Epidermal melanocyte (primary cell): Measurements from ENCODE around the gene MED17.

Source experiments
- DNase-seq: peaks from one replicate; pipeline ENCODE4 v3.0.0; 2011; ENCODE audit warnings: low spot score; ENCODE audit not compliant: insufficient read length

The MED17 gene

GRCh38 chr11:93814966-93815633, 31.0 kb downstream of the MED17 start:
- DNase-seq, result no peak

DNA sequence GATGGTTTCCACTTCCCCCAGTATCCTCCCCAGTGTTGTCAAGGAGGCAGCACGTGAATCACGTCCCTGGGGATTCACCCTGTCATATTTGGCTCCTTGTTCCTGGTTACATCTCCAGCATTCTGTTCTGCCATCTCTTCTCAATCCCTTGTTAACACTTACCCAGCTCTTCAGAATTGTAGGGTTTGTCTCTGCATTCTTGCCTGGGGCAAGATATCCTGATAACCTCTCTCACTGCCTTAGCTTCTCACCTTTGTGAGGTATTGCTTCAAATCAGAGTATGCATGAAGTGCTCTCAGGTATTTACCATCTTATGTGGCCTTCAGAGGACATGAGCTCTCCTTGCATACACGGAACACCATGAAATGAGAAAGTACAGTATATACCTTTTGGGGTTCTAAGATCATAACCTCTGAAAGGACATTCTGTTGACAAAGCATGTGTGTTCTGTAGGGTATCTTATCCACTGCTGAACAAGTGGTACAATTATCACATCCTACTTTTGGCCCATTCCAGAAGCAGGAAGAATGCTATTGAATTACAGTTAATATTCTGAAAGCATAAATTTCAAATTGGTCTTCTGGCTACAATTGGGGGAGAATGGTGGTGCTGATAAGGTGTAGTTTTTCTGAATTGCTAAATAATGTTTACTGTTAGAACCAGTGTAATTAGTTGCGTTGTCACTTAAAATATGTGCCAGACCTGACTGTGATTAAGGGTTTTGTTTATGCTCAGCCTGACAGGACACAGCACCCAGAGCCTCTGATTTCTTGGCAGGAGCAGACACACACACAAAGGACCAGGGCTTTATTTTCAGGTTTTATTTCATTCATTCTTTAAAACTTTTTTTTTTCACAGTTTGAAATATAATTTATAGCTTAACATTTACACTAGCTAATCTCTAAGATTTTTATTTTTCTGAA, 33.6 kb downstream of the MED17 start:
- DNase-seq, result no peak

DNA sequence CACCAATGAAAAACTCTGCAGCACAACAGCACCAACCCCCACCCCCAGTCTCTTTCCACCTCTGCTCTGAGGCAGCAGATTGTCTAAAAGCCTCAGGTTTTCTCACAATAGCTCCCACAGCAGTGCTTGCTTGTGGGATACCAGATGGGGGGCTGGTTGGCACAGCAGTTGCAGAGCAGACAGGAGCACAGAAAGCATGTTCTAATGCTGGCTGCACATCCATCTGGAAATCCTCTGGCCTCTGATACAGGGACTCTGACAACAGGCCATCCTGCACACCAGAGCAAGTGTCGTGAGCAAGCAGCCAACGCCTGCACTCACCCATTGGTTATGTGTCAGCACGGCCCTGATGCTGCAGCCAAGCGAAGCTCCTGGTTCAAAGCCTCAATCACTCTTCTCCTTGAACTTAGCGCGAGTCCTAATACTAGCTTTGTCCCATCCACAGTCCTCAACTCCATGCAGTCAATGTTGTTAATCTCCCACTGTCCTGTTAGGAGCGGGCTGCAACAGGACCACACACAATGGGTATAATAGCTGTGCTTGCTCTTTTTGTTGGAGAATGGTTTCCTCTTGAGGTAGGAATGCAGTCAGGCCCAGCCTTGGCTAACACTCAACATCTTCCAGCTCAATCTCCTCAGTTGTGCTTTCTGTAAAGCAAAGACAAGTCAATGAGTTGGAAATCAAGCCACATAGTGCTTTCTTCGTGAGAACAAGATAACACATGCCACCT, 36.0 kb downstream of the MED17 start:
- no peak for DNase-seq

DNA sequence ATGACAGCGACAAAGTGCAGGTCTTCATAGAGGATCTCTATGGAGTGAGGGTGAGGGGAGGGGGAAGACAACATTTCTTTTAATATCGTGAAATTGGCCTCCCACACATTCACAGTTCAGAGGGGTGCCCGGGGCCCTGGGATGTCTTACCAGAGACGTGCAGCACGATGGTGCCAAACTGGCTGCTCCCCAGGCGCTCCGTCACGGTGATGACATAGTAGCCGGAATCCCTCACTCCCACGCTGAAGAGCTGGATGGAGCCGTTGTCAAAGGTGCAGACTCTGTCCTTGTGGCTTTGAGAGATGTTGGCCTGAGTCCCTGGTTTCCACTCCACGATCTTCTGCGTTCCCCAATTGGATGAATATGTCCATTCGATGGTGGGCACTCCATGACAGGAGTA, 36.8 kb downstream of the MED17 start:
- no peak for DNase-seq

DNA sequence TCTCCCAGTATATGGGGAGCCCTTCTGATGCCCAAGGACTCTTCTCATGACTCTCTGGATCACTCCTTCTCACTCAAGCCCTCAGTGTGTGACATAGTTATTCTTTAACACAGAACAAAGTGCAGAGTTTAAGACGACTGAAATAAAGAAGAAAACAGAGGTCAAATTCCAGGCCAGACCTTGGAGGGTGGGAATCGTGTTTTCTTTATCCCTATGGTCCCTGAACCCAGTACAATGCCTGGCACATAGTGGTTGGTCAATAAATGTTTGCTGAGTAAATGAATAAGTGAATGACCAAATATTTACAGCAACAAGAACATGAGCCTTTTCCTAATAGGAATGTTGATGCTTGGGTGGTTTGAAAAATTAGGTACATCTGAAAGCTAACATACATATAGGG, 37.5 kb downstream of the MED17 start:
- no peak for DNase-seq

DNA sequence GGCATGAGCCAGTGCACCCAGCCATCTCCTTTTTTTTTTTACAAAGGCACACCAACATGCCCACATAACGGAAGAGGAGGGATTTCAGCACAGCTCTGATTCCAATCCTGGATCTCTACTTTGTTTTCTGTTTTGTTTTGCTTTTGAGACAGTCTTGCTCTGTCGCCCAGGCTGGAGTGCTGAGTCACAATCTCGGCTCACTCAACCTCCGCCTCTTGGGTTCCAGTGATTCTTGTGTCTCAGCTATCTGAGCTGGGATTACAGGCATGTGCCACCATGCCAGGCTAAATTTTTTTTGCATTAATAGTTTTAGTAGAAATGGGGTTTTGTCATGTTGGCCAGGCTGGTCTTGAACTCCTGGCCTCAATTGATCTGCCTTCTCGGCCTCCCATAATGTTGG, 38.3 kb downstream of the MED17 start:
- DNase-seq, result no peak

GRCh38 chr11:93823210-93823609, 39.1 kb downstream of the MED17 start:
- no peak for DNase-seq

- no peak for DNase-seq
These were observed 43.3 kb downstream of the MED17 start for GRCh38 chr11:93827363-93827762.

- DNase-seq, result no peak
These were observed 45.5 kb downstream of the MED17 start for GRCh38 chr11:93829598-93829997.

DNA sequence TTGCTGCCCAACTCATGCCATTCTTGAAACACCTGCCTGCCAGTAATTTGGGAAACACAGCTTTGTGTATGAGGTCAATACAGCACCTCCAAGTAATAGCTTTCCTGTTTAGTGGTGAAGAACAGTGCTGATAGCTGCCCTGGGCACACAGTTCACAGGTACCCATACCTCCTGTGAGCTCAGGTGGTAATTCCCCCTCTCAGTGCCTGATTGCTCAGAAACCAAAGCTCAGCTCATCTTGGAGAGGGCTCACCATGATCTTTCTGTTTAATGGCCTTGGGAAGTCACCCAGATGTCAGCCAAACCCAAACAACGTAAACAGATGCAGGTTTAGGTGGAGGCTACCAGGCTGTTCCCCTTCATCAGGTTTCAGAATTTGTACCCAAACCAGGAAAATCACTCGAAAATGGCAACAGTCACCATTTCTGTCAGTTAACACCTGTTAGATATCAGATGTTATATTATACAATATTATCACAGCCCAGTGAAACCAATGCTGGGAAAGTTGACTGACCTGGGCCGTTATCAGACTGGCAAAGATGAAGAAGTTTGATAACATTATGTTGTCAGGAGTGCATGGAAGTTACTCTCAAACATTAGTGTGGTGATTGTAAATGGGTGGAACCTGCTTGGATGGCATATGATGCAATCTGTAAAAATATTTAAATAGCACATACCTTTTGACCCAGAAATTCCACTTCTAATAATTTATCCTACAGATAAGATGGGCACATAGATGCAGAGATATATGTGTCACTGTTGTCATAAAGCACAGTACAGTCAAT, 47.5 kb downstream of the MED17 start:
- no peak for DNase-seq

GRCh38 chr11:93832780-93833179, 48.7 kb downstream of the MED17 start:
- DNase-seq, result no peak

DNA sequence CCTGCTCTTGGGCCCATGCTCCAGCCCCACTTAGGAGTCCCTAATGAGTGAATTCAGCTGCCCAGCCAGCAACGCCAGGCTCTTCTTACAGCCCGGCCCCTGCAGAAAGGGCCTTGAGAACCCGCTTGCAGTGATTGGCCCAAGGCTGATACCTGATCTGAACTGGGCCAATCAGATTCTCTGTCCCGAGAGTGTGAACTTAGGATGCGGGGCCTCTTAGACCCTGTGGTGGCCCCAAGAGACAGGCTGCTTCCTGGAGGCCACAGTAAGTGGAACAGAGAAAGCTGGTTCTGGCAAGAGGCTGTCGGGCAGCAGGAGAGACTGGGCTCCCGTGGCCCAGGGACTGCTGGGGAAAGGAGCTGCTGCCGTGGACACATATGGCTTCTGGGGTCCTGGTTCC, 54.9 kb downstream of the MED17 start:
- DNase-seq, result no peak

GRCh38 chr11:93840180-93840579, 56.1 kb downstream of the MED17 start:
- DNase-seq, result no peak

- DNase-seq, result no peak
These were observed 56.9 kb downstream of the MED17 start for GRCh38 chr11:93840981-93841380.

GRCh38 chr11:93841446-93841845, 57.4 kb downstream of the MED17 start:
- DNase-seq, result no peak

DNA sequence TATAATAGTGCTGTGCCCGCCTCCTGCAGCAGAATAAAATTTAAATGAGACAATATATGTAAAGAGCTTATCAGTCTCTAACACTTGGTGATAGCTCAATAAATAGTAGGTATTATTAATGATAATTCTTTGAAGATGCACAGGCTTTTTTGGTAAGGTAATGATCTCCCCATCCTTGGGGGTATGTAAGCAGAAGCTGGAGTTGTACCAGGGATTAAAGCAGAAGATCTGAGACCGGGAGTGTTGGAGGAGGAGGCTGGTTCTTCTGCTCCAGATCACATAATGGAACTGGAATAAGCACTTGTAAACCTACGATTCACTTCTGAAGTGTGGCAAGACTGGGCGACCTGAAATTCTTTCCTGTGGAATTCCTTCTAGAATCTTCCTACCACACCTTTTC, 58.0 kb downstream of the MED17 start:
- no peak for DNase-seq

GRCh38 chr11:93842461-93842860, 58.4 kb downstream of the MED17 start:
- DNase-seq, result no peak

- no peak for DNase-seq
These were observed 59.8 kb downstream of the MED17 start for GRCh38 chr11:93843906-93844305.

DNA sequence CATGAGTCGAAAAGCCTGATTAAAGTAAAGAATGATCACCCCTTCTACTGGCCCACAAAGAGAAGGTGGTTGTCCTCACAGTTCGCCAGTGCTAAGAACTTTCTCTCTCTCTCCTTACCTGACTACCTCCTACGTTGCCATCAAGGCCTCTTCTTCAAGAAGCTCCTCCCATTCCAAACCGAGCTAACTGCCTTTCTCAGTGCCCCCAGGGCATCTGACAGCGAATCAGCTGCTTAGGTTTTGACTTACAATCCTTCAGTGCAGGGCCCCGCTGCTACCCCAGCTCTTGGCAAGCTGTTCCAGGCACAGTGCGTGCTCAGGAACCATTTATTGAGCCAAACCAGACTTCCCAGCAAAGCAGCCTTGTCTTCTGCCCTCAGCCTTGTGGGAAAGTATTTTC, 60.5 kb downstream of the MED17 start:
- no peak for DNase-seq

- DNase-seq, result no peak
These were observed 61.4 kb downstream of the MED17 start for GRCh38 chr11:93845181-93846092.
